Dedifferentiated amniotic fluid mesenchymal stem cell (primary cell): Measurements from ENCODE around the gene IFITM10.

ENCODE experiments used
- DNase-seq: peaks from one replicate; pipeline ENCODE4 v3.0.0-alpha.2; 2016; ENCODE audit errors: extremely low spot score

IFITM10 gene

DNA sequence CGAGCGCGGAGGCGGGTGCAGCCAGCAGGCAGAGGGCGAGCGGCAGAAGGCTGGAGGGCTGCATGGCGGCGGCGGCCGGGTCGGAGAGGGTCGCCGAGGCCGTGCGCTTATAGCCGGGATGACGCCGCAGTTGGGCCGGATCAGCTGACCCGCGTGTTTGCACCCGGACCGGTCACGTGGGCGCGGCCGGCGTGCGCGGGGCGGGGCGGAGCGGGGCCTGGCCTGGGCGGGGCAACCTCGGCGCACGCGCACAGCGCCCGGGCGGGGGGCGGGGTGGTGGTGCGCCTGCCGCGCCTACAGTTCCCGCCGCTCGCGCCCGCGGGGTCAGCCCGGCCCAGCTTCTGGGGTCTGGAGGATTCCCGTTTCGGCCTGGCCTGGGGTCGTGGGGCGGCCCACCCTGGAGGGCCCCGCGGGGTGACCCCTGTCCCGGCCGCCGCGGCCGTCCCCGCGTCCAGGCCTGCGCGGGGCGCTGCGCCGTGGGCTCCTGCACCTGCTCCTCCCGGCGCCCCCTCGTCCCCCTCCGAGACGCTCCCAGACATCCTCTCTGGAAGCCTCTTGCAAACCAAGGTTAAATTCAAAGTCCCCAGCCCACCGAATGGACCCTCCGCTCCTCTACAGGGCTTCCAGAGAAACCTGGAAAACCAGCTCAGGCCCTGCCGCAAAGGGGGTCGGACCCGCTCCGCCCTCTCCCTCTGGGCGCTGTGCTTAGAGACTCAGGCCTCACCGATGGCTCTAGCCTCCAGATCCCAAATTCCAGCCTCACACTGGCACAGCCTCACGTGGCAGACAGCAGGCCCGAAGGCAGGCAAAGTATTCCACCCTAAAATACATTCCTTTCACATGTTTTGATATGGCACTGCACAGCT lies 13.6 kb upstream of the IFITM10 start, which contains the start of gene CTSD:
Gene CTSD, minus strand, starts transcription at position 132 of the 866 bp plus-strand sequence. Its CDS starts 68 bp downstream, at position 64.
- DNase-seq = peak; percentile 66

DNA sequence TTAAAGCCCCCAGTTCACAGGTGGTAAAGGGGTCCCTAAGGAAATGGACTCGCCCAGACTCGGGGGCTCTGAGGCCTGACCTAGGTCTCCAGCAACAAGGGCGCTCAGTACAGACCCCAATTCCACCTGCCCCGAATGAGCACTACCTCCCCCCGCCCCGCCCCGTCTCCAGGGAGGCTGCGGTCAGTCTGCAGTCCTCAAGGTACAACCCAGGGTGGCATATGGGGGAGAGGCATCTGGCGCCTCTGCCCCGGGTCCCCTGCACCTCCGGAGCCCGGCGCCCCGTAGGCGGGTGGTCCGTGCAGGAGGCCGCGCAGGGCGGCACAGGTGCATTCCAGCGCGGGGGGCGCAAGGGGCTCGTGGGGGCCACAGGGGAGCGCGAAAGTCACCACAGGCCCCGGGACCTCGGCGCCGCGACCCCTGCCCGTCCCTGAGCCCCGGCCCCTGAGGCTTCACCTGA lies 13.0 kb upstream of the IFITM10 start:
- DNase-seq = no peak

DNA sequence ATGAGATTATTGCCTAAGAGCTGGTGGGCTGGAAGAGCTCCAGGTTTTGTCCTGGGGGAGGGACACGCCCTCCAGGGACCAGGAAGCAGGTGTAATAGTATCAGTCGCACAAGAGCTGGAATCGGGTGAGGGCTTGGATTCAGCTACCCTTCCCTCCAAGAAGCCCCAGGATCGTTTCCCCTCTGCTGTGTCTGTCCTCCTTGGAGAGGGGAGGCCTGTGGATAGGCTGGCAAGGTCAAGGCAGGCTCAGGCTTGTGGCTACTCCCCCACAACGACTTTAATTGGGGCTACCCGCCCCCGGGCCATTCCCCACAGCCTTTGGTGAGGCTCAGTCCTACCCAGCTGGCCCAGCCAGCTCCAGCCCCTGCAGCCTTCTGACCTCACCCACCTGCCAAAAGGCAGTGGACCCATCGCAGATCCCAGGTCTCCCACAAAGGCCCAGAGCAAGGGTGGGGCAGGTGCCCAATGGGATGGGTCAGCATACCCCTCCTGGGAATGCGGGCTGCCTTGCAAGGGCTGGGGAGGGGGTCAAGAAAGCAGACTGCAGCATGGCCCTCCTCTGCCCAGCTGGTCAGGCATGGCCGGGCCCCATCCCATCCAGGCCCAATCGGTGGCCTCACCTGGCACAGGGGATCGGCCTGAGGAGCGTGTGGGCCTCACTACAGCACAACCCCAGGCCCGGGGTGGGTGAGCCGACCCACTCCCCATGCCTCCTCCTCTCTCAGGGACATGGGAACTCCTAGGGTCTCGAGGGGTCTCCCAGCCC lies 12.3 kb upstream of the IFITM10 start:
- DNase-seq = no peak

DNA sequence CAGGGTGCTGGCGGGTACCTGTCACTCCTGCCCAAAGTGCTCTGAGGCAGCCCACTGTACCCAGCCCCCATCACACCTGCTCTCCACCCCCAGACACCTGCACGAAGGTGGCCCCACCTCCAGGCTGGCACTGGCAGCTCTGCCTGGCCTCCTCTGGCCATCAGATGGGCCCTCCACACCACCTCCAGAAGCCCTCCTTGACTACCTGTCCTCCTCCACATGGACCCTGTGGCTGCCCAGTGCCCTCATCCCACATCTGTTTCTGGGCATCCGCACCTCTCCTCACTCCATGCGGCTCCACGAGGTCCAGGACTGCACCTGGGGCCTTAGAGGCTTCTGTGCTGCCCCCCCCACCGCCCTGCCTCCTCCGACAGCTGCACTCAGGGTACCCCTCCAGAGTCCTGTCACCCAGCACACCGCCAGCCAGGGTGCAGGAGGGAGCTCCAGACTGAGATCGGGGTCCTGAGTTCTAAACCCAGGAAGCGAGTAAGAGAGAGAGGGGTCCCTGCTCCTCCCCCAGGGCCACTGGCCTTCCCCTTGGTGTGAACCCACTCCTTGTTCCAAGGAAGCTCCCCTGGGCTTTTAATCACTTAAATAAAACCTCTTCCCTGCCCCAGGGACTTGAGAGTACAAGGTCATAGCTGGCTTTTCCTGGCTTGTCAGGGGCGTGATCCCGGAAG lies 11.6 kb upstream of the IFITM10 start:
- DNase-seq = no peak

DNA sequence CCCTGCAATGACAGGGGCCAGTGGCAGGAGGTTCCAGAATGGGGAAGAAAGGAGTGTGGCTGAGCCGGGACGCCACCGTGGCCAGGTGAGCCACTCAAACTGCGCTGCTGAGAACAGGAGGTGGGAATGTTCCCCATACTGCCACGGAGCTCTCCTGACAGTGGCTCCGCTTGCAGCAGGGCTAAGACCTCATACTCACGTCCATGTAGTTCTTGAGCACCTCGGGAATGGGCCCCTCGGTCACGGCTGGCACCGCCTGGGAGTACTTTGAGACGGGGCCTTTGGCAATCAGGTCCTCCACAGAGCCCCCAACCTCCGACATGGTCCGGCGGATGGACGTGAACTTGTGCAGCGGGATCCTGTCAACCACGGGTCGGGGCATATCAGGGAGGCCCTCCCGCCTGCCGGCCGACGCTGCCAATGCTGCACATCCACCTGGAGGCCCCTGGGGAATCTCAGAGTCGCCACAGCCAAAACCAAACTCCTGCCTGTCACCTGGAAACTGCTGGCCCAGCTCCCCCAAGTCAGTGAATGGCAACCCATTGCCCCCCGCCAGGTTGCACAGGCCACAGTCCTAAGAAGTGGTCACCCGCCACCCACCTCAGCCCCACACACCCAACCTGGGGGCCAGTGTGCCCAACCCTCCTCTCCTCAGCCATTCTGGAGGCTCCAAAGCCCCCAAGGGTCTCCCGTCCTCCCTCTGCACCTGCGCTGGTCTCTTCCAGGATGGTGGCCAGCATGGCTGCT lies 10.9 kb upstream of the IFITM10 start:
- no peak for DNase-seq

DNA sequence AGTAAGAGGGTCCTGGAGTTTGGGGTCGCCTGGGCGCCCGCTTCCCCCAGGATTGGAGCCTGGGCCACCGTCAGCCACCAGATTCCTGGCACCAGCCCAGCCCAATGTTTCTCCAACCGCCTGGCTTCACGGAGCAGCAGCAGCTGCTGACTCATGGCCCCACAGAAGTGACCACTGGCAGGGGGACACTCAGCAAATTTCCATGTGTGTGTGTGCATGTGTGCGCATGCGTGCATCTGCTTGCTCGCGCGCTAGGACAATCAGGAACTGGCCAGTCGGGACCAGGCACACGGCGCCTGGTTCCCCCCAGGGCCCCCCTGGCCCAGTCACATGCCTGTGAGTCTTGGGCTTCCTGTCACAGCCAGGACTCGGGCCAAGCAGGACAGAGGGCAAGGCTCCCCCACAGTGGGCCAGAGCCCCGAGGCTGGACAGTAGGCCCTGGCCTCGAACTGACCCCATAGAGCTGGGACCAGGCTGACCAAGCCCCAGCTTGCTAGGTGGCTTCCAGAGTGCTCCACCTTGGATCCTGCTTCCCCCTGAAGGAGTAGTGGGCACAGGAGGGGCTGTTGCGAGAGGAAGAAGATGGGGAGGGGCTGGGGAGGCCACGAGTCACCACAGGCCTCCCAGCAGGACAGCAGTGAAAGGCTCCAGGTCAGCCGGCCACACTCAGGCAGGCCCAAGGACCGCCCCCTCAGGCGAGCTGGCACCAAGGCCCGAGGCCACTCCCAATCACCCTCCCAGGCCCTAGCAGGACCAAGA lies 10.1 kb upstream of the IFITM10 start:
- no peak for DNase-seq

DNA sequence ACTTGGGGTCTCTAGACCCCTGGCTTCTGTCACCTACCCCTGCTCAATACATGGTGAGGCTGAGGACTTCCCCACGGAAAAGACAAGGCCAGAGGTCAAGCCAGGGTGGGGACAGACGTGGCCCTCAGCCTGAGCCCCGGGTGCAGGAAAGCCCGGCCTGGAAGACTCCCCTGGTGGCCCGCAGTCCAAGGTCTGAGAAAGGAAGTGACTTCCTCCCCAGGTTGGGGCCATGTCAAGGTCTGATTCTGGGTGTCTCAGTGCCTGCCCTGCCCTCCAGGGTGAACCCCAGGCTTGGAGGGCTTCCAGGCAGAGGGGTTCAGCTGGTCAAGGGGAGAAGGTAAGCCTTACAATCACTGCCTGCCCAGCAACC lies 9.4 kb upstream of the IFITM10 start:
- no peak for DNase-seq

DNA sequence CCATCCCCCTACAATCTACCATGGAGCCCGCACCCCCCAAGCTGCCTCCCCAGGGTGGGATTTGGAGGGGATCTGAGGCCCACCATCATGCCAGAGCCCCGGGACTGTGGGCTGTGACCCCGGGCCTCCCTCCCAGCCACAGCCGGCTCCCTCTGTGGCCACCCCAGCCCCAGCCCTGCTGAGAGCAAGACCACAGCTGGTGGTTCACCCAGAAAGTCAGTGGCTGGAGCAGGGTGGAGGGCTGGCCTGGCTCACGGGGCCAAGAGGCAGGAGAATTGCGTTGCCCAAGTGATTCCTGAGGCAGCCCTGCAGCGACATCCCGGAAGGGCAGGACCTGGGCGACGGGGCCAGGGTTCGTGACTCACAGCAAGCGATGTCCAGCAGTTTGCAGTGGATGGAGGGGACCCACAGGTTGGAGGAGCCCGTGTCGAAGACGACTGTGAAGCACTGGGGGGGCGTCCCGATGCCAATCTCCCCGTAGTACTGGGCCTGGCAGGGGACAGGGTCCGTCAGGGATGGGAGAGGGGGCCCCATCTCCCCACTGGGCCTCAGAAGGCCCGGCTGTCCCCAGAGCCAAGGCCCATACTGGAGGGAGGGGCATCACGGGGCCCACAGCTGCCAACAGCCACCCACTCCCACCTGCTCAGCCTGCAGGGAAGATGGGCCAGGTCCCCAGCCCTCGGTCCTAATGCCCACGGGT lies 8.9 kb upstream of the IFITM10 start:
- no peak for DNase-seq

DNA sequence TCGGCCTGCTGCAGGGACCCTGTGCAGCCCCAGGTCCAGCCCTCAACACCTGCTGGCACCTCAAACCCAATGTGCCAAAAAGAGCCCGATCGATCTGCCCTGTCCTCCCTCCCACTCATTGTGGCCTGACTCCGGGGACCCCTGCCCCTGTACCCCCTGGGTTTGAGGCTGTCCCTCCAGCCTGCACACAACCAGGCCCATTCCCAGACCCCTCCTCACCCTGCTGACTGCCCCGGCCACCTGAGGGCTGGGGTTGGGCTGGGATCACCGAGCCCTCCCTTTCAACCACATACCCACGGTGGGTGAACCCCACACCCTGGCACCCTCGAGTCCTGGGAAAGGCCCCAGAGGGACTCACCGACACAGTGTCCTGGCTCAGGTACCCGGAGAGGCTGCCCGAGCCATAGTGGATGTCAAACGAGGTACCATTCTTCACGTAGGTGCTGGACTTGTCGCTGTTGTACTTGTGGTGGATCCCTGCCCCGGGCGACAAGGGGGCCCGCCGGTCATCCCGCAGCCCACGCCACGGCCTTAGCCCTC lies 8.3 kb upstream of the IFITM10 start:
- no peak for DNase-seq

DNA sequence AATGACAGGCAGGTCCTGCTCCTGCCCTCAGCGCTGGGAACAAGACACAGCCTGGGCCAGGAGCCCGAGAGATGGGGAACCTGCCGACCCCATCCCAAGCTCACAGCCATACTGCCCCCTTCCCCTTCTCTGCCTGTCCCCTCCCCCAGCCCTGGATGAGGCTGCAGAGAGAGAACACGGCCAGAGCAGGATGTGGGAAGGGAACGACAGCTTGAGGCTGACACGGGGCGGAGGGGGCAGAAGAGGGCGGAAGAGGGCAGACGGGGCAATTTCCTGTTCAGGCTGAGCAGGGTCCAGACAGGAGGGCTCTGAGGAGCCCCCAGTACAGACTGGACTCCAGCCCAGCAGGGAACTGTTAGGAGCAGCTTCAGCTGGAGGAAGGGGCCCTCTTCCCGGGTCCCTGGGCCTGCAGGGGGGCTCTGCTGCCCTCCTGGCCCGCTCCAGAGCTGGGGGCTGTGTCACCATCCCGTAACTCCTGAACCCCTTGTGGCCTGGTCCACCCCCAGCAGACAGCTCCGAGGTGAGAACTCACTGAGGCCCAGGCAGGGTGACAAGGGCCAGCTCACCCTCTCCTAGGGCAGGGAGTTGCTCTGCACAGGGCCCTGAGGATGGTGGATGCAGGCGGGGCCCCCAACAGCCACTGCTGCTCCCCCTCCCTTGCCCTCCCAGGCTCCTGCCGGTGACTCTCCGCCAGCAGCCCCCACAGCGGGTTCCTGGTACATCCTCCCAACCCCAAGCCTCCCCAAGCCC lies 7.6 kb upstream of the IFITM10 start:
- DNase-seq = no peak

DNA sequence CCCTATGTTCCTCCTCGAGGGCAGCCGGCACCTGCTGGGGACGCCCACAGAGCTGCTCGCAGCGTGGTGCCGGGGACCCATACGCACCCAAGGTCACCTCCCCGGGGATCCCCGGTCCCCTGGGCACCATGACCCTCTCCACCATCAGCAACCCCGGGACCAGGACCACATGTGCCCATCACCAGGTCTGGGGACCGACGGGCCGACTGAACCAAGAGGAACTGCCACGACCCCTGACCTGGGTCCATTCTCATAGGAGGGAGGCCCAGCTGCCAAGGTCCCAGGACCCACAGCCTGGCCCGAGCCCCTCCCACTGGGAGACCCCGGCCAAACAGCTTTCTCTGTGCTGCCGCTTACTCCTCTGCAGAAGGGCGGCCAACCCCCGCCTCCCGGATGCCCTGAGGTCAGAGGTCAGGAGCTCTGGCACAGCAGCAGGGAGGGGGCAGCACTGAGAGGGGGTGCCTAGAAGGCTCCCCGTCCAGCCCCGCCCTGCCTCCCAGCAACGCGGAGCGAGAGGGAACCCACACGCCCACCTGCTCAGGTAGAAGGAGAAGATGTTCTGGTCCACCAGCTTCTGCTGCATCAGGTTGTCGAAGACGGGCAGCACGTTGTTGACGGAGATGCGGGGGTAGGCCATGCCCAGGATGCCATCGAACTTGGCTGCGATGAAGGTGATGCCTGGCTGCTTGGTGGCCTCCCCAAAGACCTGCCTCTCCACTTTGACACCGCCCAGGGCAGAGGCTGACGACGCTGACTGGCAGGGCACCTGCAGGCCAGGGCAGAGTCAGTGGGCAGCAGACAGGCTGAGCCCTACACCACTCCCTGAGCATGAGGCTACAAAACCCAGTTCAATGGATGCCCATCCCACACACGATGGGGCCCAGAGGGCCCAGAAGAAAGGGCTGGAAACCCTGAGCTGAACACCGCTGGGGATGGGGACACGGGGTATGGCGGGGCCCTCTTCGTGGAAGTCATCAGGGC lies 6.7 kb upstream of the IFITM10 start:
- no peak for DNase-seq

DNA sequence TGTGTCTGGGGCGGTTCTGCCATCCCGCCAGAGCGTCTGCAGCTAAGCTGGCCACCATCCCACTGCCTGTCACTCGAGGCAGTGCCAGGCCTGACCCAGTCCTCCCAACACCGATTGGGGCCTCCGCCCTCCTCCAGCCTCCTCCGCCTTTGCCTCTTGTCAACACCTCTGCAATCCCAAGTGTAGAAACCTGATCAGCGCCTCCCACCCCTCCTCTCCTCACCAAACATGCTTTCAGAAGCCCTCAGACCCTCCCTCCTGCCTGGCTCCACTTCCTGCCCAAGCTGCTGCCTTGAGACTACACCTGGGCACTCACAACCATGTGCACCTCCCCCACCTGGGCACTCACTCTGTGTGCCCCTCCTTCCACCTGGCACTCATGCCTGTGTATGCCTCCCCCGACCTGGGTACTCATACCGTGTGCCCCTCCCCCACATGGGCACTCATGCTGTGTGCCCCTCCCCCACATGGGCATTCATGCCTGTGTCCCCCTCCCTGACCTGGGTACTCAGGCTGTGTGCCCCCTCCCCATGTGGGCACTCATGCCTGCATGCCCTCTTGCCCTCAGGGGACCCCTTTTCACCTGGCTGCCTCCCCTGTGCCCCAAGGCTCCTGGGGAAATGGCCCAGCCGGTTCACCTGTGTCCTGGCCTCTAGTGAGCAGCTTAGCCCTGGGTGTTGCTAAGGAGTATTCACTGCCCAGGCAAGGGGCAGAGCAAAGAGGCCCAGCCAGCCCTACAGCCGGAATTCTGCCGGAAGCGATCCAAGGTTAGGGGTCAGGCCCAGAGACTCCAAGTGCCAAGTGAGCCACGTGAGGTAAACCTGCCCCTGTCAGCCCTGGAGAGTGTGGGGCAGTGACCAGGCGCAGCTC lies 5.5 kb upstream of the IFITM10 start:
- DNase-seq = no peak

DNA sequence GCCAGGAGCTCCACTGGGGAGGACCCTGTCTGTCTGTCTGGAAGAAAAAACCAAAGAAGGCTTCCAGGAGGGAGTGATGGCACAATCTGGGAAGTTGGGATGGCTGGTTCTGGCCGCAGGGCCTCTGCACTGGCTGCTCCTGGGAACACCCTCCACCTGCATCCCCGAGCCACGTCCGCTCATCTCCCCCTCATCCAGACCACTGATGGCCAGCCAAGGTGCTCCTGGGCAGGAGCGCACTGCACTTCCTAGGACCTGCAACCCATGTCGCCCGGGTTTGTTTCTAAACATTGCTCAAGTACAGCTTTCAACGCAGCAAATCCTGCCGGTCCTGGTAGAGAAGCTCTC lies 4.9 kb upstream of the IFITM10 start:
- no peak for DNase-seq

DNA sequence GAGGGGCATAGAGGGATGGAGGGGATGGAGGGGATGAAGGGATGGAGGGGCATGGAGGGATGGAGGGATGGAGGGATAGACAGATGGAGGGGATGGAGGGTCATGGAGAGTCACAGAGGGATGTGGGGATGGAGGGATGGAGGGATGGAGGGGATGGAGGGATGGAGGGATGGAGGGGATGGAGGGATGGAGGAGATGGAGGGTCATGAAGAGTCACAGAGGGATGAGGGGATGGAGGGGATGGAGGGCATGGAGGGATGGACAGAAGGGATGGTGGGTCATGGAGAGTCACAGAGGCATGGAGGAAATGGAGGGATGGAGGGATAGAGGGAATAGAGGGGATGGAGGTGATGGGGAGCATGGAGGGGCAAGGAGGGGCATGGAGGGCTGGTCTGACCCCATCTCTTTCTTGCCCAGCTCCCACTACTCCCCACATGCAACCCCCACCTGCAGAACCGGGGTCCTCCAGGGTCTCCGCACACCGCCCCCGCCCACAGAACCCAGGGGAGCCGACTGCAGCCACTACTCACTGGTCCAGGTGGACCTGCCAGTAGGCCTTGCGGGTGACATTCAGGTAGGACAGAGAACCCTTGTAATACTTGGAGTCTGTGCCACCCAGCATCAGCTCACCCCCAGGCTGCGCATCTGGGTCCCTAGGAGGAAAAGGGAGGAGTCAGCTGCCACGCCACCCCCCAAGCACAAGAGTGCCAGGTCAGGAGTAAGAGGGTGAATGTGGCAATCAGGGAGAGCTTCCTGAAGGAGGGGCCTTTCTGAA lies 4.2 kb upstream of the IFITM10 start:
- no peak for DNase-seq

DNA sequence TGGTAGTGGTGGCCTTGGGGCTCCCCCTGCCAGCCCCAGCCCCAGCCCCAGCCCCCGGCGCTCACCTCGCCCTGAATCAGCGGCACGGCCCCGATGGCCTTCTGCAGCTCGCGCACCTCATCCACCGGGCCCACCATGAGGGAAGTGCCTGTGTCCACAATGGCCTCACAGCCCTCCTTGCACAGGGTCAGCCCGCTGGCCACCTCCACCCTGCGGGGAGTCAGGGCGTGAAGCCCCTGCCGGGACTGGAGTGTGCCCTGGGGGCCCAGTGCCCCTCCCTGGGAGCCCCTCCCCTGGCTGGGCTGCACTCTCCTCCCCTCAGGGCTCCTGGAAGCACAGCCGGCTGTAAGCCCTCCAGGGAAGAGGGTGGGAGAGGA lies 3.5 kb upstream of the IFITM10 start:
- DNase-seq = no peak

DNA sequence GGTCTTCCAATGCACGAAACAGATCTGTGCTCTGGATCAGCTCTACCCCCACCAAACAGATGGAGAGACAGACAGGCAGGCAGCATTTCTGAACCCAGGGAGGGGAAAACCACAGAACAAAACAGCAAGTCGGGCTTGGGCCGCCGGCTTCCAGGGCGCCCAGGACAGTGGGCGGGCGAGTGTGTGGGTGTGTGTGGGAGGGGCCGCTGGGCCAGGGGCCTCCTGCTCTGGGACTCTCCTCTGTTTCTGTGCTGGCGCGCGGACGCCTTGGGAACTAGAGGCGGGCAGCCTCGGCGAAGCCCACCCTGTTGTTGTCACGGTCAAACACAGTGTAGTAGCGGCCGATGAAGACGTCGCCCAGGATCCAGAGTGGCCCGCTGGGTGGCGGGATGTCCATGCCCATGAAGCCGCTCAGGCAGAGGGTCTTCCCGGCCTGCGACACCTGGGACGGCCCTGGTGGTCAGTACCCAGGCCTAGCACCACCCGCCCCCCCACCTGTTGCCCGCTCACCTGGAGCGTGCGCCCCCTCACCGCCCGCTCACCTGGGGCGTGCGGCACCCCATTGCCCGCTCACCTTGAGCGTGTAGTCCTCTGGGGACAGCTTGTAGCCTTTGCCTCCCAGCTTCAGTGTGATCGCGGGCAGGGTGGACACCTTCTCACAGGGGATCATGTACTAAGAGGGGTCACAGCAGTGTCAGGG lies 3.0 kb upstream of the IFITM10 start:
- no peak for DNase-seq
